ENCODE data around the gene SLC24A5.

Gene SLC24A5

DNA sequence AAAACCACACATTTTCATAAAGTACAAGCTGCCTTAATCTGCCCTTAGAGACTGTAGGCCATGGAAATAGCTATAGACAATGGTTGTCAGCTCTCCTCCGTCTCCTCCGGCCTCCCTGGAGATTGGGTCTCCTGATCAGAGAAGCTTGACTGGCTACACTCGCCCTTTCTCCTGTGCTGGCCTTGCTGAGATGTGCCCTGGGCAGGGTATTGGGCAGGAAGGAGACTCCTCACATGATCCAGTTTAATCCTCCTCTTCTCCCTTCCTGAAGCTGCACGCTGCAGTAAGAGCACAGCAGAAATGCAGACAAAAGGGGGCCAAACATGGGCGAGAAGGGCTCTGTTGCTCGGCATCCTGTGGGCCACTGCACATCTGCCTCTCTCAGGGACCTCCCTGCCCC, at the start of gene SLC24A5:
Gene SLC24A5, plus strand, starts transcription at position 246 of the 400 bp plus-strand sequence. Its CDS starts 55 bp downstream, at position 301.
- no peak for DNase-seq

DNA sequence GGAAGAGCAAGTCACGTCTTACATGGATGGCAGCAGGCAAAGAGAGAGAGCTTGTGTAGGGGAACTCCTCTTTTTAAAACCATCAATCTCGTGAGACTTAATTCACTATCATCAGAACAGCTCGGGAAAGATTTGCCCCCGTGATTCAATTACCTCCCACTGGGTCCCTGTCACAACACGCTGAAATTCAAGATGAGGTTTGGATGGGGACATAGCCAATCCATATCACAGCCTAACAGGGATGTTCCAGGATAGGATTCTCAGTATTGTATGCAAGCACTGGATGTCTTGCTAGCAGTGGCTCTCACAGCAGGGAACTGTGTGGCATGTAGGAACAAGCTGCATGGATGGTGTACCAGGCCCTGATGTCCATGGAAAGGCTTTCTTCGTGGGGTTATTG, 47.8 kb upstream of the SLC24A5 start:
- DNase-seq = no peak

DNA sequence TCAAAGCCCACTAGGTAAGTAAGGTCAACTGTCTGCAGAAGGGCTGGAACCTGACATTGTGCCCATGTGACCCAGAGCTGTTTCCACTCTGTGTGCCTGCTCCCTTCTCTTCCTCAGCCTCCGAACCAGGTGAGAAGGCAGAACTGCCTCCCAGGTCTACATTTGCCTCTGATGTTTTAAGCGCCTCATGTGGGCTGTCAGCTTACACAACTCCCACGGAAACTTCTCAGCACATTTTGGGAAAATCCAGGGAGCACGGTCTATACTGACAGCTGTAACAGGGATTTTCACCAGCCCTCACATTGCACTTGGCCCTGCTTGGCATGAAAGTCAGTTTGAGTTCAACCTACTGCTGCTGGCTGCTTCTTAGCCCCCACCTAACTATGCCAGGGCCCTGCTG, 46.9 kb upstream of the SLC24A5 start:
- no peak for DNase-seq

DNA sequence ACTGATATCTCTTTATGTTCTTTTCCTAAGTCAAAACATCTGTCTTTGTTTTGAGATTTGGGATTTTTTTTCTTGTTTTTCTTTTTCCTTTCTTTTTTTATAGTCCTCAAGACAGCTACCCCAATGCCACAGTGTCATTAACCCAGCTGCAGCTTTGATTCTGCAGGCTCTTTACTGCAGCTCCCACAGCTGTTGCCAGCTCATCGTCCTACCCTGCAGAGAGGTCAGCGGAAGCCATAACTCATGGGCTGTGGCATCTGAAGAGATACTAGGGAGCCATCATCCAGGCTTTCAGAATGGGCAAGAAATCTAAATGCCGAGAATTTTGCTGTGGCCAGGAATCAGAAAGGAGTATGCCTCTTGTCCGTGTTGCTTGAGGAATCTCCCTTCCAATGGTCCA, 44.3 kb upstream of the SLC24A5 start:
- no peak for DNase-seq

DNA sequence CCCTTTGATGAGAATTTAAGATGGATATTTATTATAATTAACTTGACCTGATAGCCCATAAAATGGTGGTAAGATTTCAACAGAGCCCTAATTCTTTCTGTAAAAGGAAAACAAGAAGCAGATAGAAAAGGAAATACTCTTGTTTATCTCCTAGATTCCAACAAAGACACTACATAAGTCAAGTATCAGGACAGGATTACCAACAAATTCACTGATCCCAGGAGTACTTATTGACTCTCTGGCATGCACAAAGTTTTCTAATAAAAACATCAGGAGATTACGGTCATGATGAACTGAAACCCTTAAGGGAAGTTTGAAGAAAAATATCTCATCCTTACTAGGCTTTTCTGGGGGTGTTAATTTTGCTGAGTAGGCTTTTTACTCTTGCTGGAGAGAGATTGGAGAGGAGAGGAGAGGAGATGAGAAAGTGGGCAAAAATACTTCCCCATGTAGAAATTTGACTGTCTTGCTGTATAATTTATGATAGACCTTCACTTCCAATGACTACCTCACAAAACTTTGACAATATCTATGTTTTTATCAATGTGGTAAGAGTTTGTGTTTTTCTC, 43.1 kb upstream of the SLC24A5 start:
- no peak for DNase-seq

DNA sequence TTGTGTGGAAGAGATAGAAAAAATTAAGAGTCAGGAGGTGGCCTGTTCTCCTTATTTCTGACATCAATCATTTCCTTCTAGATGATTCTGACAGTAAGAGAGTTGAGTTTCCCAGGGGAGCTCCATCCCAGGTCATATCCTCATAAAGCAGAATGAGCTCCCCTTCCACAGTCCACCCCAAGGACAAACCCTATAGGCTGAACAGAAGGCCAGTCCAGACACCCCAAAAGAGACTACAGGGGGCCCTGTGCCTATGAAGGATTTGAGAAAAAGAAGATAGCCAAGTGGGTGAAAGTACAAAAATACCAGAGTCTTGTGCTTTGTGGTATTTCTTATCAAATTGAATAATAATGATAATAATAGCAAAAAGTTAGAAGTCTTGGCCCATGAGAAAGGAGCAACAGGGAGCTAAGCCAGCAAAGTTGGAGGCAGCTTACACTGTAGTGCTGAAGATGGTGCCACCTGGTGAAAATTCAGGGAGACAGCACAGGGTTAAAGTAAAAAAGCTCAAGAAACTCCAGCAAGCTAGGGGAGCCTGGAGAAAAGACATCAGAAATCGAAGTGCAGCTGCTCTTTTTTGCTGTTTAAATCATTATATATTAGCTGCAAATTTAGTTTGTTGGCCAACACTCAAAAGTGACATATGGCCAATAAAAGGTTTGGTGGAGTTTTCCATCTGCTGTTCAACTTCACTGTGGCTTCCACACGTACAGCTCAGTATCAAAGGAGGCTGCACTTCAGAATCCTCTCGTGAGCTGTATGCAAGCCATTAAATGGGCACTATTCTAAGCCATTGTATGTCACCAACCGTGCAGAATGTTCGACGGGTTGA, 35.8 kb upstream of the SLC24A5 start:
- DNase-seq = no peak

DNA sequence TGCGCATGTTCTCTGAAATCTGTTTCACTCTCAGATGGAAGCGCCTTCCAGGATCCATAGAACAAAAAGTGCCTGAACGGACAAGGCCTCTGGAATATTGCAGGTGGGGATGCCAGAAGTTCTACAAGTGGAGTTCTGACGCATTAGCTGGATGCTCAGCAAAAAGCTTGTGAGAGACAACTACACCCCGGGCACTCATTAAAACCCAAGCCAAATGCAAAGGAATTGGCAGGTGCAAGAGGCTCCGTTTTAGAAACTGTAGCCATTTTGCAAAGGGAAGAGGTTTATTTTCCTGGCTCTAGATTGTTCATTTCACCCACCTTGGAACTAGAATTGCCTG, 35.2 kb upstream of the SLC24A5 start:
- DNase-seq = no peak

DNA sequence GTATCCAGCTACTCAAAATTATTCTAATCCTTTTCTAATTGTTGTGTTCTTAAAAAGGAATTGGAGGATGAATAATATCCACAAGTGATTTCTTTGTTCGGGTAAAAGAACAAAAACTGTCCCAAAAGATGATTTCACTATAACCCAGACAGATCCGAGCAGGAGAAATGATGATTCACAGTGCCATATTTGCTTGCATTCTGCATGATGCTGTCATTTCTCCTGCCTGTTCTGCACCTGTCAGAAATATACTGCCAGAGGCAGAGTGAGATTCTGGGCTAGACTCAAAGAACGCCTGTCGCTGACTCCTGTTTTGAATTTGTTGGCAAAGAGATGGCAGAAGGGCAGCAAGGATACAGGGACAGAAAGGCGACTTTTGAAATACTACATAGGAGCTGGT, 34.7 kb upstream of the SLC24A5 start:
- DNase-seq = no peak

DNA sequence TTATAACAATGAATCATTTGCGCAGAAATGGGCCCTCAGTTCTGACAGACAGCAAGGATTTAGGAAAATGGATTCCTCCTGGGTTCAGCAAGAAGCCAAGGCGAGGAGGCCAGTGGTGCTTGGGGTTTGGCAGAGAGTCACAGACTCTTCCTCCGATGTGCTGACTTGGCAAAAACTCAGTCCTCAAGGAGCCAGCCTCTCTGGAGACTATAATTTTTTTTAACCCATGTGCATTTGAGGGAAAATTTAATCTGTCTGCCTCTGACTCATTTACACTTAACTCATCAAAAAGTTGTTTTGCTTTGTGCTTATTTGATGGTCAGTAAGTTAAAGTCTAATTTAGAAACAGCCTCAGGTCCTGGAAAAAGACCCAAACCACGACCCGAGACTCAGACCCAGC, 34.2 kb upstream of the SLC24A5 start:
- no peak for DNase-seq

DNA sequence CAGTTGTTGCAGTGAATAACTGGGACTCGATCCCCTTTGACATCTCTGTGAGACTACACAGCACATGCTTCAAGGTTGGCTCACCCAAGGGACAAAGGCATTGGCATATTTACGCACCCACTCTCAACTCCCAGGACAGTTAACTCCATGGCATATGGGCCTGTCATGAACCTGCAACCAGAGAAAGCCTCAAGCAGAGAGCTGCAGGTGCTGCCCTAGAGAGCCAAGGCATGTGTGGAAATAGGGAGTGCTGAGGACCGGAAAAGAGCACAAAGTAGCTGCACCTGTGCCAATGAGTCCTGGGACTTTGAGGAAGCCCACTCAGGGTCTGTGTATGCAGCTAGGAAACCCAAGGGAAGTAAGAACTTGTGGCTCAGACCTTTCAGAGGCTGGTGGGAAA, 32.9 kb upstream of the SLC24A5 start:
- DNase-seq = no peak

DNA sequence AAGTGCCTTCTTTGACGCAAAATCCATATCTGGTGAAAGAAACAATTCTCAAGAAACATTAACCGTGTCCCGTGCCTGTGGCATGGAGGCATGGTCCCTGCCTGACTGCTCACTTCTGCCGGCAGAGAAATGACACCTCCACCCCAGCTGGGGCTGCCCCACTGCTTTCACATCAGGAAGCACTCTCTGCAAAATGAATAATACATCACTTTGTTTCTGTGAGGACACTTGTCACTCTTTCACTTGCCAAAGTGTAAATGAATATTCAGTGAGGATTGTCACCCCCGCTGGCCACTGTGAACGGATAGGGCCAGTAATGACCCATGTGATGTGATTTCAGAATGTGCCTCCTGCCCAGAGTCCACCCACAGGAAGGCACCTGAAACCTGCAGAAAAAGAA, 31.1 kb upstream of the SLC24A5 start:
- no peak for DNase-seq

DNA sequence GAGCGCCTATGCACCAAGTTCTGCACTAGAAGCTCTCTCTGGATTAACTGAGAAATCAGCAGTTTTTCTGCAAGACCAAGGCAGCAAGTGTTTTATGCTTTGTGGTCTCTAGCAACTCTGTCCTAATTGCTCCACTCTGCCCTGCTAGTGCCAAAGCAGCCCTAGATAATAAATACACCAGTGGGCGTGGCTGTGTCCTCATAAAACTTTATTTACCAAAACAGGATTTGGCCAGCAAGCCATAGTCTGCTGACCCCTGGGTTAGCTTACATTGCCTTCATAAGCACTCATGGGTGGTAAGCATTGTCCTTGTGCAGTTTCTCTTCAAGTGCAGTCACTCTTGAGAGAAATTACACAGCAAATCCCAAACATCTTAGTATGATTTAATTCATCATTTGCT, 30.7 kb upstream of the SLC24A5 start:
- DNase-seq = no peak

DNA sequence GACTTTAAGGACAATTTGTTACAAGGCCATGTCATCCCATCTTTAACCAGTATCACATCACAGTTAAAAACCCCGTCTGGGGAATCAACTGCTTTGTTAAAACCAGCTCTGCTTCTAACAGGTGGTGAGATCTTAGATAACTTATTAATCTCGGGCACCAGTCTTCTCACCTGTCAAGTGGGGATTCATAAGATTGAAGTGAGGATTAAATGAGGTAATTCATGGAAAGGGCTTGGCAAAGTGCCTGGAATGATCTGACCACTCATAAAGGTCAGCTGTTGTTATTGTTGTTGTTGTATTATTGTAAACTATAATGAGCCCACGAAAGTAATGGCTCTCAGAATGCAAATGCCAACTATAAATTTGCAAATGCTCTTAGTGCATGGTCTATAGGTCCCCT, 30.1 kb upstream of the SLC24A5 start:
- DNase-seq = no peak

DNA sequence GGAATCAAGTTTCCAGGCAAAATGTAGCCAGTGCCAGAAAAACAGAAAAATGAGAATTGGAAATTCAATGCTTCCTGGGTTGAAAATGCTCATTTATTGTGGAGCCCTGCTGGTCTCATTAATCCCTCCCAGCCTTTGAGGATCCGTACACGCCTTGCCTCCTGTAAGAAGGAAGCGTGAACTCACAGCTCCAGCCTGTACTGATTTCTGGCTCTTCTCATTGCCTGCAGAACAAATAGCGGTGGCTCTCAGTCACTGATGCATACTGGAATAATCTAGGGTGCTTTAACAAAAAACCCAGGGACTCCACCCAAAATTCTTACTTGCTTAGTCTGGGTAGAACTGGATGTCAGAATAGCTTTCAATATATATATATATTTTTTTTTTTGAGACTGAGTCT, 29.3 kb upstream of the SLC24A5 start:
- DNase-seq = no peak

DNA sequence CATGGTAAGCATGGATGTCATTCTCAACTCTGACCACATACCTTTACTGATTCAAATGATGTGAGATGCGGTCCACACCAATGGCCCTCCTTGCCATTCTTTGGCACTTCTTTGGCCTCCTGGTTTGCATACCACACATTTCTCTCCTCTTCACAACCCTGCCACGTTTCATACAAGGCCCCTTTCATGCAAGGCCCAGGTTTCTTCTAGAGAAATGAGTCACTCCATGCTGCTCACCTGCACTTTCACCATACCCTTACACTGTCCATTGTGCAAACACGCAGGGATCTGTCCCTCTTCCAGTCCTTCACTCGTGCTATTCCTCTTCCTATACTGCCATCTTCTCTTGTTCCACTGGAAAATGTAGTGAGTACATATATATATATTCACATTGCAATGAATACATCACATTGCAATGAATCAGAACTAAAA, 24.4 kb upstream of the SLC24A5 start:
- no peak for DNase-seq

DNA sequence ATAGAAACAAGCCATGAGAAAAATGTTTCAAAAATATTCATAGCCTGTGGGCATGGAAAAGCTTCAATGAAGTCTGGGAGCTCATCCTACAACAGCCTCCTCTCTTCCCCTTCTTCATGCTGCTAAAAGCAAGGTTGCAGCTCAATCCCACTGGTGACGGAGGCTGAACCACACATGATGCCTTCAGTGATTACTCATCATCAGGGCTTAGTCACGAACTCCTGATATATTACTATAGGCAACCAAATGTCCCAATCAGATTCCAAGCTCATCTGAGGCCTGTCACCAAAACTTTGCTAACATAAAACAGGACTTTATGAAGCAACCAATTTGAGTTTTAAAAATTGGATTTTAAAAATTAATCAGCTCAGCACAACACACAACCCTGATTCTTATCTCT, 24.0 kb upstream of the SLC24A5 start:
- no peak for DNase-seq

DNA sequence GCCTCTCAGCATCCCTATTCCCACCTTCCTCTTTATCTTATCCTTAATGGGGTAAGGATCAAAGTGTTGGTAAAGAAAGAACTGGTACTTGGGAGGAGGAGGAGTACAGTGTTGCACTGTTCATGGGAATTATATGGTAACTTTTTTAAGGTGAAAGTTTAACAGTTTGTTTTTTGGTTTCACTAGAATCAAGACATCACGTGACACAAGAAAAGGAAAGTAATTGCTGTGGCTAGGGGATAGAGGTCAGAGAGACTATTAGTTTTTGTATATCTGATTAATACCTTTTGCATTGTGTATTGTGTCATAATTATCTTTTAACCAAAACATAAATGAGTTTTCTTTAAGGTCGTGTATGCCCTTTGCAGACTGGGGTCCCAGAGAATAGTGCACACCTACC, 23.5 kb upstream of the SLC24A5 start:
- DNase-seq = no peak

DNA sequence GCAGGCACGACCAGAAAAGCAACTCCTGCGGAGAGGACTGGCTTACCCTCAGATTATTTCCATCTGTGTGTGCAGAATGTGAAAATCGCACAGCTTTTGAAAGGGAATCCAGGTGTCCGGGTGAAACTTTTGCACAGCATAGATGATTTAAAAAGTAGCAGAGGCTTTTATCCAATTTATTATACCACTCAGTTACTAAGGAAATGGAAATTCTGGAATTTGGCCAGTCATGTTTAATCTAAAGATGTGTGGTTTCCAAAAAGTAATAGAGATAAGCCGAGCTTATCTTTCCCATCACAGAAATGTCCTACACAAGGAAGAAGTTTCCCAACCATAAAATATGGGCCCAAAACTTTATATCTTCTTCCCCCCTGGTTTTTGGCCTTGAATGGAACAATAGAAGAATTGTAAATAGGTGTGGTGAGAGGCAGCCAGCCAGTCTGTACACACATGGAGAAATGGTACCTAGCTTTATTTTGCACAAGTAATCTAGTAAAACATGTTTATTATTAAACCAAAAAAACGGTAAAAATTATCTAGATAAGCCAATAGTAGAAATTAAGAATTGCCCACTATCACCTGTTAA, 19.3 kb upstream of the SLC24A5 start:
- no peak for DNase-seq

DNA sequence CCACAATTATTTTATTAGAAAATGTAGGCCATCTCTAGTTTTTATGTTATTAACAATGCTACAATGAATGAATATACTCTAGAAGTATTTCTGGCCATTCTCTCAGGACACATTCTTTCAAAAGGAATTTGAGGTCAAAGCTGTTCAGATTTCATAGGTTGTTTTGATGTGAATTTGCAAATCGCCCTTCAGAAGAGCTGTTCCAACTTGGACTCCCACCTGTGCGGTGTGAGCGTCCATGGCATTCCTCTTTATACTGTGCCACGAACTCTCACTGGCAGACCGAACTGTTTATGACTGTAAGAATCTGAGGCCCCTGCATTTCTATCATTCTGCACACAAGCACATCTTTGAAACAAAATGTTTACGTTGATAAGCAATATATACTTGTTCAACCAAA, 18.6 kb upstream of the SLC24A5 start:
- no peak for DNase-seq

DNA sequence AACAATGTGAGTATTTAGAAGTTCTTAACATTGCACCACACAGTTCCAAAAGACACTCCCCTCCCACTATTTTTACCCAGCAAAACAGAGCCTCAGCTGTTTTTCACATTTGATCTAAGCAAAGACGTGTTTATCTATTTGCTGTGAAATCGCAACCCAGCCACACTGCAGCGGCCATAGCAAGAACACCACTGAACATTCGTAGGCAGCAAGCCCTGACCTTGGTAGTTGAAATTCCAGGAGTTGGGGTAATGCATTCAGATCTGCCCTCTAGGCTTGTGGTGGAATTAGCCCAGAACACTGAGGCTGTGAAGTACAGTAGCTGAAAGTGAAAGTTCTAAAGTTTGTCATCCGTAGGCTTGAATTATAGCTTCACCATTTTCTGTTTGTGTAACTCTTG, 17.1 kb upstream of the SLC24A5 start:
- no peak for DNase-seq

DNA sequence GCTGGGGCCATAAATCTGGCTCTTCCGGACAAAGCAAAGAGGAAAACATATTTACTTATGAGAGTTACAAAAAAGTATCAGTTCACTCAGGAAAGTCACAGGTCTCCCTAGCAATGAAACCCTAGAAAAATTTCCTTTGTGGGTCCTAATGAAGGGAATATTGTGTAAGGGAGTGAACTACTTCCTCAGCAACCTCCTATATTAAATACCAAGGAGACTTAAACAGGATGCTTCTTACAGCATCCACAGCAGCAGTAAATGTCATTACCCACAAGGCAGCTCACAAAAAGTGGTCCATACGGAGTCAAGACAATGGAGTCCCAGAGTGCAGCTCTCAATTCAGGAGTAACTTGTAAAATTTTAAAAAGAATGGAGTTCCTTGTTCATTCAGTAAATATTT, 14.9 kb upstream of the SLC24A5 start:
- no peak for DNase-seq

DNA sequence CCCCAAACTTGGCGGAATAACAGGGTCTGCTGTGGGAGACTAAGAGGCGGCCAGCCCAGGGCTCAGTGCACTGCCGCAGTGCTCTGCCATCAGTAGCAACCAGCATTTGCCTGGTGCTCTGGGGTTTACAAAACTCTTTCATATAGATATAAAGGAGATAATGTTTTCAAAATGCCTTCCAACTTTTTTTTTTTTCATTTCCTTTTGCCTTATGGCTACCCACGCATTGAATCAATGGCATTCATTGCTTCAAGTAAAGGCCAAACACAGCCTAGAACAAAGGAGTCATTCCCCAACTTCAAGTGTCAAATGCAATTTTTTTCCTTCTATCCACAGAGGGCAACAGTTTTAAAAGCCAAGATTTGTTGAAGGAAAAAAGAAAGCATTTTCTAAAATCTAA, 11.6 kb upstream of the SLC24A5 start:
- no peak for DNase-seq

DNA sequence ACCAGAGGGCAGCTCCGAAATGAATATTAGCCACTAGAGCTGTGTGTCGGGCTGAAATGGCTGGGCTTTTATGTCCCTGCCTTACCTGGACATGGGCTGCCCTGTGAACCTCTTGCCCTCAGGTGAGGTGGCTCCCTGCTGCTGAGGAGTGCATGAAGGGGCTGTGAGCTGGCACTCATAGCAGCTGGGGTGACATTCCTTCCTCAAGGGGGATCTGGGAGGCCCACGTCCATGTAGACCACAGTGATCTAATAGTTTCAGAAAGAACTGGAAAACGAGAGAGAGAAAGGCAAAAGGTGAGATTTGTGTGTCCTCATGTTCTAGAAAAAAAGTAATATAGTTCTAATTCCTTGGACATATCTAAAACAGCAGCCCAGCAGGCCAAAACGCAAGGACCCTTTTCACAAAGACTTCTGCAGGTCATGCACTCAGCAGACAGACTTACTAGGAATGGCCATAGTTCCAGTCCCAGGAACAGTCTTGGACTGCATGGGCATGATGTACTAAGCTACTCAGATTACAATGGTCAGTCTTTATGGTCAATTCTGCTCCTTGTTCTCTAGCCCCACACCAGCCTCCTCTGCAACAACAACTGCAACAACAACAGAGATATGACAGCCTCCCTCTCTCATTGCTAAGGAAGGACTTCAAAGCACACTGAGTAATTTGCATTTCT, 10.8 kb upstream of the SLC24A5 start:
- DNase-seq = no peak

DNA sequence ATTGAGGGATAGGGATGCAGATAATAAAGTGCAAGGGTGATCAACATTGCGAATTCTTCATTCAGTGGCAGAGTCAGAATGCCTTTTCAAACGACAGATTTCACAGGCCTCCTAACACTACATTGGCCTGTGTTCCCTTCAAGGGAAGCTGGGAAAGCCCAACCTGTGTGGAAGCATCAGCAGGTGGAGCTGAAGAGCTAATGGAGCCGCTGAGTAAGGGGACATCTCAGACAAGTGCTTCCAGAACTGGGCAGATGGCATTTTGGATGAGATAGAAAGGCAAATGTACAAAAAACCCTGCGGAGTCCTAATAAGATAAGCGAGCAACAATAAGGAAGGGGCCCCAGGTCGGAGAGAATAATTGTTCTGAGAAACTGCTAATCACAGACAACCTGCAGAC, 8.5 kb upstream of the SLC24A5 start:
- DNase-seq = no peak

Measured in activated effector memory CD4-positive, alpha-beta T cell treated with Interleukin-2 at 50 U/mL for 16 hours (primary cell).